MM.1S (cell line): ENCODE data around the gene NLRP6.

Experiments used
- DNase-seq: peaks from one replicate; pipeline ENCODE4 v3.0.0-alpha.2; 2015
- H2AFZ ChIP-seq: fragments of 300-600 bp; sonication (generic); 2 replicates; pipeline ENCODE4 v1.6.0; 2016; ENCODE audit warnings: antibody characterized with exemption, low read length
- H3F3A ChIP-seq: fragments of 300-600 bp; sonication (generic); 2 replicates; pipeline ENCODE4 v1.6.1; 2016; ENCODE audit warnings: mild to moderate bottlenecking, antibody characterized with exemption, low read length, moderate library complexity, mixed read lengths; ENCODE audit not compliant: insufficient read depth
- H3K27ac ChIP-seq: fragments of 300-600 bp; sonication (generic); 2 replicates; pipeline ENCODE4 v1.5.1; 2016; ENCODE audit warnings: mild to moderate bottlenecking, low read length
- H3K27me3 ChIP-seq: fragments of 300-600 bp; sonication (generic); replicated peaks from 2 replicates; pipeline ENCODE4 v1.6.0; 2016; ENCODE audit warnings: low read length; ENCODE audit not compliant: insufficient read depth
- H3K36me3 ChIP-seq: fragments of 300-600 bp; sonication (generic); replicated peaks from 2 replicates; pipeline ENCODE4 v1.6.1; 2016; ENCODE audit warnings: mild to moderate bottlenecking, low read length, mixed read lengths; ENCODE audit not compliant: insufficient read depth
- H3K4me1 ChIP-seq: fragments of 300-600 bp; sonication (generic); 2 replicates; pipeline ENCODE4 v1.6.1; 2016; ENCODE audit warnings: low read length, mixed read lengths
- H3K4me2 ChIP-seq: fragments of 300-600 bp; sonication (generic); 2 replicates; pipeline ENCODE4 v1.6.0; 2016; ENCODE audit warnings: low read depth, low read length
- H3K4me3 ChIP-seq: fragments of 300-600 bp; sonication (generic); 2 replicates; pipeline ENCODE4 v1.5.1; 2016; ENCODE audit warnings: low read length, mixed read lengths
- H3K79me2 ChIP-seq: fragments of 300-600 bp; sonication (generic); 2 replicates; pipeline ENCODE4 v1.6.1; 2016; ENCODE audit warnings: mixed run types, low read length, mixed read lengths
- H3K9ac ChIP-seq: fragments of 300-600 bp; sonication (generic); 2 replicates; pipeline ENCODE4 v1.6.1; 2016; ENCODE audit warnings: low read length, mixed read lengths
- H3K9me2 ChIP-seq: fragments of 300-600 bp; sonication (generic); replicated peaks from 2 replicates; pipeline ENCODE4 v1.6.1; 2016; ENCODE audit warnings: mild to moderate bottlenecking, low read length, mixed read lengths; ENCODE audit not compliant: insufficient read depth
- H3K9me3 ChIP-seq: fragments of 300-600 bp; sonication (generic); replicated peaks from 2 replicates; pipeline ENCODE4 v1.6.1; 2016; ENCODE audit warnings: mild to moderate bottlenecking, low read length, mixed read lengths; ENCODE audit not compliant: insufficient read depth
- H4K20me1 ChIP-seq: fragments of 300-600 bp; sonication (generic); 2 replicates; pipeline ENCODE4 v1.6.1; 2016; ENCODE audit warnings: mild to moderate bottlenecking, low read length, moderate library complexity, mixed read lengths; ENCODE audit not compliant: insufficient read depth
- EZH2 ChIP-seq: fragments of 300-600 bp; sonication (generic); optimal IDR thresholded peaks from 2 replicates; pipeline ENCODE3; 2017; ENCODE audit warnings: low read depth, mild to moderate bottlenecking, antibody characterized with exemption, low read length, mixed read lengths
- EZH2phosphoT487 ChIP-seq: fragments of 300-600 bp; sonication (generic); IDR thresholded peaks from 2 replicates; pipeline ENCODE4 v1.6.1; 2018; ENCODE audit warnings: antibody characterized with exemption, low read length
- TF ChIP-seq, protein P1 (sequence below): fragments of 300-600 bp; sonication (generic); IDR thresholded peaks from 2 replicates; pipeline ENCODE4 v1.5.1; 2016; ENCODE audit warnings: antibody characterized with exemption, low read length, mixed read lengths

NLRP6 gene

DNA sequence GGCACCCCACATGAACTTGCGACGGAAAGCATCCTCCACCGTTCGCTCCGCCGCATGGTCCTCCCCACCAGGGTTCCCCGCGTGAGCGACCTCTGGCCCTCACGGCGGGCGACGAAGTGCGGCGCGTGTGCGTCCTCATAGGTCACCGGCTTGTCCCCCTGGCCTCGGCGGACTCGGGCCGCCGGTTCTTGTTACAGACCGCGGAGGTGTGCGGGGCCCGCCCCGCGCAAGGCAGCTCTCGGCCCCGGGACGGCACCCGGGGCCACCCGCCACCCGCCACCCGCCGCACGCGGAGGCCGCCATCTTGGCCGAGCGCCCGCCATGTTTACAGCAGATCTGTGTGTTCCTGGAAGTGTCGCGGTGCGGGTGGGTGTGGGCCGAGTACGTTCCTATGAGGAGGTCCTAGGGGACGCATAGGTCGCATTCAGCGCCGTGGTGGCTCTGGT, 25.9 kb downstream of the NLRP6 start:
- H3F3A ChIP-seq = no peaks in the 10 kb centered on the region
- H3K4me3 ChIP-seq = no peak overlapping the region
- no peak overlapping the region for H3K4me2 ChIP-seq
- H3K27ac ChIP-seq = no peak overlapping the region
- no peaks in the 10 kb centered on the region for H3K4me1 ChIP-seq
- H4K20me1 ChIP-seq = no peaks in the 10 kb centered on the region
- no peak overlapping the region for H2AFZ ChIP-seq
- DNase-seq = no peak
- H3K36me3 ChIP-seq = no peaks in the 10 kb centered on the region
- H3K9ac ChIP-seq = no peak overlapping the region
- H3K79me2 ChIP-seq = no peaks in the 10 kb centered on the region
- no peak for TF ChIP-seq EZH2phosphoT487
- TF ChIP-seq, protein P1, sequence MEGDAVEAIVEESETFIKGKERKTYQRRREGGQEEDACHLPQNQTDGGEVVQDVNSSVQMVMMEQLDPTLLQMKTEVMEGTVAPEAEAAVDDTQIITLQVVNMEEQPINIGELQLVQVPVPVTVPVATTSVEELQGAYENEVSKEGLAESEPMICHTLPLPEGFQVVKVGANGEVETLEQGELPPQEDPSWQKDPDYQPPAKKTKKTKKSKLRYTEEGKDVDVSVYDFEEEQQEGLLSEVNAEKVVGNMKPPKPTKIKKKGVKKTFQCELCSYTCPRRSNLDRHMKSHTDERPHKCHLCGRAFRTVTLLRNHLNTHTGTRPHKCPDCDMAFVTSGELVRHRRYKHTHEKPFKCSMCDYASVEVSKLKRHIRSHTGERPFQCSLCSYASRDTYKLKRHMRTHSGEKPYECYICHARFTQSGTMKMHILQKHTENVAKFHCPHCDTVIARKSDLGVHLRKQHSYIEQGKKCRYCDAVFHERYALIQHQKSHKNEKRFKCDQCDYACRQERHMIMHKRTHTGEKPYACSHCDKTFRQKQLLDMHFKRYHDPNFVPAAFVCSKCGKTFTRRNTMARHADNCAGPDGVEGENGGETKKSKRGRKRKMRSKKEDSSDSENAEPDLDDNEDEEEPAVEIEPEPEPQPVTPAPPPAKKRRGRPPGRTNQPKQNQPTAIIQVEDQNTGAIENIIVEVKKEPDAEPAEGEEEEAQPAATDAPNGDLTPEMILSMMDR = no peak
- TF ChIP-seq EZH2 = no peak
- peaks cover 69% of the 10 kb centered on the region for H3K27me3 ChIP-seq
- no peaks in the 10 kb centered on the region for H3K9me3 ChIP-seq
- H3K9me2 ChIP-seq = no peaks in the 10 kb centered on the region

DNA sequence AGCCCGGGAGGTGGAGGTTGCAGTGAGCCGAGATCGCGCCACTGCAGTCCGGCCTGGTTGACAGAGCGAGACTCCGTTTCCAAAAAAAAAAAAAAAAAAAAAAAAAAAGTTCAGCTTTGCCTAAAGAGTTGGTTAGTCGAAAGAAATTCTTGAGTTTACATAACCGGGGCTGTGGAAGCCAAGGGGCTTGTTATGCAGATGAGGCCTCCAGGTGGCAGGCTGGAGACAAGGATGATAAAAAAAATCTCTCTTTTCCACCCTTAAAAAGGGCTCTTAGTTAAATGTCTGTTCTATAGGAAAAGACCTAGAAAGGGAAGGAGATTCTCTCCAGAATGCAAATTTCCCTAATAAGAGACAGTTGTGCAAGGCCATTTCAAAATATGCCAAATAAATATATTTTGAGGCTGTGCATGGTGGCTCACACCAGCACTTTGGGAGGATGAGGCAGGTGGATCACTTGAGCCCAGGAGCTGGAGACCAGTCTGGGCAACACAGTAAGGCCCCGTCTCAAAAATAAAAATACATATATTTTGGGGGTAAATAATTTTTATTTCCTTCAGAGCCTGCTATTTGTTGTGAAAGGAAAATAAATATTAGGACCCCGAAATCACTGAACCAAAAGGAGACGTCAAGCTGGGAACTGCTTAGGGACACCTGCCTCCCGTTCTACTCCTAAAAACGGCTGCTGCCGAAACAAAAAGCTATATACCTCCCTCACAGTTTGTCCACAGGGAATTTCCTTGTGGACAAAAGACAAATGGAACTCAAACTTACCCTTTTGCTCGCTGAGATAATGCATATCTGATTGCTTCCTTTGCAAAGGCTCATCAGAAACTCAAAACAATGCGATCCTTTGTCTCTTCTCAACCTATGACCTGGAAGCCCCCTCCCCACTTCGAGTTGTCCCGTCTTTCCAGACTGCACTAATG, 27.0 kb downstream of the NLRP6 start:
- H3K9me3 ChIP-seq = no peaks in the 10 kb centered on the region
- no peak overlapping the region for H3K4me2 ChIP-seq
- peak; percentile 53 for DNase-seq
- H3F3A ChIP-seq = no peaks in the 10 kb centered on the region
- no peak overlapping the region for H2AFZ ChIP-seq
- H3K9ac ChIP-seq = no peak overlapping the region
- TF ChIP-seq EZH2 = no peak
- TF ChIP-seq EZH2phosphoT487 = no peak
- TF ChIP-seq, protein P1 = peak; percentile 63
- no peaks in the 10 kb centered on the region for H4K20me1 ChIP-seq
- no peak overlapping the region for H3K27ac ChIP-seq
- H3K4me1 ChIP-seq = no peaks in the 10 kb centered on the region
- H3K4me3 ChIP-seq = no peak overlapping the region
- no peaks in the 10 kb centered on the region for H3K79me2 ChIP-seq
- H3K36me3 ChIP-seq = no peaks in the 10 kb centered on the region
- peaks cover 70% of the 10 kb centered on the region for H3K27me3 ChIP-seq
- H3K9me2 ChIP-seq = no peaks in the 10 kb centered on the region

DNA sequence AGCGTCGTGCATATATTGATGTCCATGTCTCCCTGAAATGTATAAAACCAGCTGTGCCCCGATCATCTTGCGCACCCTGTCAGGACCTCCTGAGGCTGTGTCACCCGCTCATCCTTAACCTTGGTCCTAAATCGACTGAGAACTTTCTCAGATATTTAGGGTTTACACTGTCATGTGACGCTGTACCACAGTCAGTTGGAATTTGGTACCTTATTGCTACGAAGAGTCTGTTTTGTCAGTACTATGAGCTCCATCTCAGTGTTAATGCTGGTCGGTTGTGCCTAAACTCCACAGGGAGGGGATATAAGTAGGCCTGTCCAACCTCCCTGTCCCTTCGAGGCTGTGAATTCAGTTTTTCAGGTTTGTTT, 27.6 kb downstream of the NLRP6 start:
- no peak overlapping the region for H3K27ac ChIP-seq
- H3F3A ChIP-seq = no peaks in the 10 kb centered on the region
- no peaks in the 10 kb centered on the region for H3K9me2 ChIP-seq
- no peak for DNase-seq
- H3K4me1 ChIP-seq = no peaks in the 10 kb centered on the region
- H3K4me3 ChIP-seq = no peak overlapping the region
- peaks cover 64% of the 10 kb centered on the region for H3K27me3 ChIP-seq
- H3K36me3 ChIP-seq = no peaks in the 10 kb centered on the region
- H3K9ac ChIP-seq = no peak overlapping the region
- no peak overlapping the region for H3K4me2 ChIP-seq
- no peak for TF ChIP-seq EZH2
- no peak for TF ChIP-seq EZH2phosphoT487
- TF ChIP-seq, protein P1 = no peak
- H3K79me2 ChIP-seq = no peaks in the 10 kb centered on the region
- H4K20me1 ChIP-seq = no peaks in the 10 kb centered on the region
- H3K9me3 ChIP-seq = no peaks in the 10 kb centered on the region
- no peak overlapping the region for H2AFZ ChIP-seq
